ENCODE results near the gene CEP162.
"Not testable (repeated sequence)": the region's sequence is repeated elsewhere in the genome, so short reads cannot be mapped to it uniquely, and the experiment has no call there.

CEP162 gene

DNA sequence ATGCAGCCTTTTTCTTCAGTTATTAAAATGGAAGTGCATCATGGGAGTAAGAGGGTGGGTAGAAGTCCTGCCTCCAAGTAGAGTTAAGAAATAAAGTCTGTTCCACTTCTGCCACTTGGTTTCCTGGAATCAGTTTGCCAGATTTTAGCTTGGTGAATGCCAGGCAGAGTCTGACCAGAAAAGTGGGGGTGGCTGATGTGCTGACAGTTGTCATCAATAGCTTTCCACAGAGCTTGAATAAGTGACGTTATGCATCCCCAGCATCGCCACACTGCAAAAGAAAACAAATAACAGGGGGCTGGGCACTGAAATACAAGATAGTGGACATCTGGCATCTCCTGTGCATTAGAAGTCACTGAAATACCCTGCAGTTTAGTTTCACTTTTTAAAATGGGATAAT lies 30.8 kb upstream of the CEP162 start:
- DNase-seq (ENCODE audit: low read depth, low spot score): no peak
- in situ Hi-C loops (cut with HindIII; ENCODE audit: low sequenced_read_pairs): no loop called here
- H3K4me3 ChIP-seq (ENCODE audit: low read depth, low read length): no peak overlapping the region
- TF ChIP-seq, protein P1, sequence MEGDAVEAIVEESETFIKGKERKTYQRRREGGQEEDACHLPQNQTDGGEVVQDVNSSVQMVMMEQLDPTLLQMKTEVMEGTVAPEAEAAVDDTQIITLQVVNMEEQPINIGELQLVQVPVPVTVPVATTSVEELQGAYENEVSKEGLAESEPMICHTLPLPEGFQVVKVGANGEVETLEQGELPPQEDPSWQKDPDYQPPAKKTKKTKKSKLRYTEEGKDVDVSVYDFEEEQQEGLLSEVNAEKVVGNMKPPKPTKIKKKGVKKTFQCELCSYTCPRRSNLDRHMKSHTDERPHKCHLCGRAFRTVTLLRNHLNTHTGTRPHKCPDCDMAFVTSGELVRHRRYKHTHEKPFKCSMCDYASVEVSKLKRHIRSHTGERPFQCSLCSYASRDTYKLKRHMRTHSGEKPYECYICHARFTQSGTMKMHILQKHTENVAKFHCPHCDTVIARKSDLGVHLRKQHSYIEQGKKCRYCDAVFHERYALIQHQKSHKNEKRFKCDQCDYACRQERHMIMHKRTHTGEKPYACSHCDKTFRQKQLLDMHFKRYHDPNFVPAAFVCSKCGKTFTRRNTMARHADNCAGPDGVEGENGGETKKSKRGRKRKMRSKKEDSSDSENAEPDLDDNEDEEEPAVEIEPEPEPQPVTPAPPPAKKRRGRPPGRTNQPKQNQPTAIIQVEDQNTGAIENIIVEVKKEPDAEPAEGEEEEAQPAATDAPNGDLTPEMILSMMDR (IDR thresholded peaks at IDR 0.05; ENCODE audit: low read depth, low read length): no peak

DNA sequence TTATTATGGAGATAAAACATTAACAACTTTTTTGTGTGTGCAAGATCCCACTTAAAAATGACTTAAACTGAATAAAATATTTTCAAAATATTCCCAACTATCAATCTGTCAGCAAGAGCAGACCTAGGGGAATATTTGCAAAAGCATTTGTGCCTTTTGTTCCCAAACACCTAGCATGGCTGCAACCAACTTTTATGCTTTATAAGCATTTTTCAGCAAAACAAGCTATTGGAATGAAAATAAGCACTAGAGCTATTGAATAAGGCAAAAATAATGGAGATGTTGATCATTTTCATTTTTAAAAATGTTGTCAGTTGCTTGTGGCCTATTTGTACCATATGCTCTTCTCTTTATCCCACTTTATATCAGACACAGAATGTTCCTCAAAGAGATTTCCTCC lies 28.2 kb upstream of the CEP162 start:
- in situ Hi-C loops (cut with HindIII; ENCODE audit: low sequenced_read_pairs): no loop called here
- TF ChIP-seq, protein P1 (IDR thresholded peaks at IDR 0.05; ENCODE audit: low read depth, low read length): no peak
- no peak overlapping the region for H3K4me3 ChIP-seq (ENCODE audit: low read depth, low read length)
- DNase-seq (ENCODE audit: low read depth, low spot score): no peak

DNA sequence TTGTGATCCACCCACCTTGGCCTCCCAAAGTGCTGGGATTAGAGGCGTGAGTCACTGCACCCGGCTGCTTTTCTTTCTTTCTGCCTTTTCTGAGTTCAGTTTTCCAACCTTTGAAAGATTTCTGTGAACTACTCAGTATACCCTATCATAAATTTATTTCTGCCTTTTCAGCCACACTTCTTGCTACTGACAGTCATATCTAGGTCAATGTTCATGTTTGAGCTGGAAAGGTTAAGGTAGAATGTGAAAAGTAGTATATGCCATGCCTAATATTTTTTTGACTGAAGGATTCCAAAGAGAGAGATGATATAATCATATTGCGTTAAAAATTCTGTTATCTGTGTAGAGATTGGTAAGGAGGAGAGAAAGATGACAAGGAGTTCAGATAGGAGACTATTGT lies 25.9 kb upstream of the CEP162 start:
- TF ChIP-seq, protein P1 (IDR thresholded peaks at IDR 0.05; ENCODE audit: low read depth, low read length): no peak
- in situ Hi-C loops (cut with HindIII; ENCODE audit: low sequenced_read_pairs): no loop called here
- no peak for DNase-seq (ENCODE audit: low read depth, low spot score)
- H3K4me3 ChIP-seq (ENCODE audit: low read depth, low read length): no peak overlapping the region

DNA sequence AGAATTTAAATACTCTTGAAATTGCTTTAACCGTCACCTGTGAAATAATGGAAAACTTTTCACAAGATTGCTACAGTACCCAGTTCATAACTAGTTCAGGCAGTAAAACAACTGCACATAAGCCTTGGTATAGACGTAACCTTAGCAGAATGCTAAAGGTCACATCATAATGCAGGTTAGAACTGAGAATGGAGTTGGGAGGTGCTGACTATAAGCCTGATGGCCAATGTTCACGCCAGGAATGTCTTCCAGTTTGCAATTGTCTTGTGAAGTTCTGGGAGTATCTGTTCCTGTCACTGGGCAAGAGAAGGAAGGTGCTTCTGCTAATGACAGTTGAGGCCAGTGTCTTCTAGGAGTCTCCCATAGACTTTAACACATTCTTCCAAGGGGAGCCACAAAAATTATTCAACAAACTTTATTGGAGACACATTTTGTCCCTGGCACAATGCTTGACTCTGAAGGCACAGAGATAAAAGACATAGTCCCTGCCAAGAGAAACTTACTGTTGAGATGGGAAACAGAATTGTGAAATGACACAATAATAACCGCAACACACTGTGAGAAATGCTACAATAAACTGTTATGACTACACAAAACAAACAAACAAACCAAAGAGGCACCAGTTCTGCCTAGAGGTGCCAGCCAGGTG lies 24.6 kb upstream of the CEP162 start:
- no peak overlapping the region for H3K4me3 ChIP-seq (ENCODE audit: low read depth, low read length)
- TF ChIP-seq, protein P1 (IDR thresholded peaks at IDR 0.05; ENCODE audit: low read depth, low read length): no peak
- in situ Hi-C loops (cut with HindIII; ENCODE audit: low sequenced_read_pairs): no loop called here
- no peak for DNase-seq (ENCODE audit: low read depth, low spot score)

DNA sequence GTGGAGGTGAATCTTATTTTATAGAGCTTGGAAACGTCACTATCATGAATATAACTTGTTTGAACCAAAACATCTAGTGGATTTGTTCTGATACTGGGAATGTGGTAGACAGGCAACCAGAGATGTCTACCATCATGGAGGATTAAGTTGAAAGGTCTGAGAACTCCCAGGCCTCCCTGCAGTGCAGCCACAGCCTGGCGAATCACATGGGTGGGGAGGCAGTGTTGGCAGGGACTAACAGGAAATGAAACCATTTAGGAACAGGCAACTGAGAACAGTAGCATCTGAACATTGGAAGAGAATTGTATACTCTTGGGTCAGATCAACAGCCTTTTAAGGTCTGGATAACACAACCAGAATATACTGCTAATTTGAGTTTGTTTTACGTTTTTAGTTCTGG lies 22.3 kb upstream of the CEP162 start:
- H3K4me3 ChIP-seq (ENCODE audit: low read depth, low read length): no peak overlapping the region
- in situ Hi-C loops (cut with HindIII; ENCODE audit: low sequenced_read_pairs): no loop called here
- TF ChIP-seq, protein P1 (IDR thresholded peaks at IDR 0.05; ENCODE audit: low read depth, low read length): no peak
- DNase-seq (ENCODE audit: low read depth, low spot score): no peak

DNA sequence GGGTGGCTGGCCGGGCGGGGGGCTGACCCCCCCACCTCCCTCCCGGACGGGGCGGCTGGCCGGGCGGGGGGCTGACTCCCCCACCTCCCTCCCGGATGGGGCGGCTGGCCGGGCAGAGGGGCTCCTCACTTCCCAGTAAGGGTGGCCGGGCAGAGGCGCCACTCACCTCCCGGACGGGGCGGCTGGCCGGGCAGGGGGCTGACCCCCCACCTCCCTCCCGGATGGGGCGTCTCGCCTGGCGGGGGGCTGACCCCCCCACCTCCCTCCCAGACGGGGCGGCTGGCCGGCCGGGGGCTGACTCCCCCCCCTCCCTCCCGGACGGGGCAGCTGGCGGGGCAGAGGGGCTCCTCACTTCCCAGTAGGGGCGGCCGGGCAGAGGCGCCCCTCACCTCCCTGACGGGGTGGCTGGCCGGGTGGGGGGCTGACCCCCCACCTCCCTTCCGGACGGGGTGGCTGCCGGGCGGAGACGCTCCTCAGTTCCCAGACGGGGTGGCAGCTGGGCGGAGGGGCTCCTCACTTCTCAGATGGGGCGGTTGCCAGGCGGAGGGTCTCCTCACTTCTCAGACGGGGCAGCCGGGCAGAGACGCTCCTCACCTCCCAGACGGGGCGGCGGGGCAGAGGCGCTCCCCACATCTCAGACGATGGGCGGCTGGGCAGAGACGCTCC lies 17.1 kb upstream of the CEP162 start:
- DNase-seq (ENCODE audit: low read depth, low spot score); H3K4me3 ChIP-seq (ENCODE audit: low read depth, low read length); in situ Hi-C loops (cut with HindIII; ENCODE audit: low sequenced_read_pairs): not testable (repeated sequence)

DNA sequence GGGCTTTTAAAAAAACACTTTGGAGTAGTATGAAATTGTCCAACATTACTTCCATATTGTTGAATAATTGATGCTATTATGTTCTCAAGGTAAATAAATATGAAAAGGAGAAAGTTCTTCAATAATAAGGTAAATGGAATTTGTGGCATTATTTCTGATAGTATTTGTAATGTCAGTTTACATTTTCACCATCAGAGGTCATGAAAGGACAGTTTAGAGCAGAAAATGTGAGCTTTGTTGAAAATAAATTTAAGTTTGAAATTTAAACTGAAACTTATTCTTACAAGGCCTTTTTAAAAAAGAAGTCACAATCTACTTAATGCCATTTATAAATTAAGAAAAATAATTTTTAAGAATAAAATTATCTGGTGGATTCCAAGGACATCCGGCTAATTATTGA lies 15.8 kb upstream of the CEP162 start:
- no peak for DNase-seq (ENCODE audit: low read depth, low spot score)
- TF ChIP-seq, protein P1 (IDR thresholded peaks at IDR 0.05; ENCODE audit: low read depth, low read length): no peak
- no peak overlapping the region for H3K4me3 ChIP-seq (ENCODE audit: low read depth, low read length)
- in situ Hi-C loops (cut with HindIII; ENCODE audit: low sequenced_read_pairs): no loop called here

Measured in astrocyte of the spinal cord (primary cell).